ENCODE results near the gene HS6ST1.
"Not testable (repeated sequence)": the region's sequence is repeated elsewhere in the genome, so short reads cannot be mapped to it uniquely, and the experiment has no call there.

The HS6ST1 gene

DNA sequence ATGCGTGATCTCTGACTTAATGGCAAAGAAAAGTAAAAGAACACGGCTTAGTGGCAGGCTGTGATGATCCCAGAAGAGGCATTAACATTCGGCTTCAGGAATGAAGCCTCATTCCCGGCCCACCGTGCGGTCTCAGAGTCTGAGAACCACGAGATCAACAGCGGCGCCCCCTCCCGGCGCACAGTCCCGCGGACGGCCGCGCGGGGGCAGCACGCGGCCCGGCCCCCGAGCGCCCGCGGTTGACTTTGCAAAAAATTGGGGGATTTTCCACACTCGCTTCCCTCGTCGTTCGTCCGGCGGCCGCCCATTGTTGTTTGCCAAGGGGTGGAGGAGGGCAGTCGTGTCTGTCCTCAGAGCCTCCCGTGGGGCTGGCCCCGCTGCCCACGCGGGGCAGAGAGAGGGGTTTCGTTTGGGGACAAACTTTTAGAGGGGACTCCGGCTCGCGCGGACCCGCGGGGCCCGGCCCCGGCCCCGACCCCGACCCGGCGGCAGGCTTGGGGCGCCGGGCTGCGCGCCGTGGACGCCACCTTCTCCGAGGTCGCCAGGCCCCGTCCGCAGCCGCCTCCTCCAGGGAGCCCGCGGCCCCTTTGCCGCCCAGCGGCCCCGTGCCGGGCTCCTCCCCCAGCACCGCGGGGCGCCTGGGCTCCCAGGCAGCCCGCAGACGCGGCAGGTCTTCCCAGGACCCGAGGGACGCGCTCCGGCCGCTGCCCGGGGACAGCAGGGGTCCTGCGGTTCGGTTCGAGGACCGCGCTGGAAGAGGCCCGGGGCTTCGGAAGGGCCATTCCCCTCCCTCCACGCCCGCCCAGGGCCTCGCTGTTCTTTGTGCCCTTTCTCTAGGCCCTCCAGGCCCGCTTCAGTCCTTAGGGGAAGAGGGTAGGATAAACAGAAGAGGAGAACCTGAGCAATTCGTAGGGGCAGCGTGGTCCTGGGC lies 3.4 kb upstream of the HS6ST1 start:
- DNase-seq, result peak; percentile 53 to 79 (median 68)

DNA sequence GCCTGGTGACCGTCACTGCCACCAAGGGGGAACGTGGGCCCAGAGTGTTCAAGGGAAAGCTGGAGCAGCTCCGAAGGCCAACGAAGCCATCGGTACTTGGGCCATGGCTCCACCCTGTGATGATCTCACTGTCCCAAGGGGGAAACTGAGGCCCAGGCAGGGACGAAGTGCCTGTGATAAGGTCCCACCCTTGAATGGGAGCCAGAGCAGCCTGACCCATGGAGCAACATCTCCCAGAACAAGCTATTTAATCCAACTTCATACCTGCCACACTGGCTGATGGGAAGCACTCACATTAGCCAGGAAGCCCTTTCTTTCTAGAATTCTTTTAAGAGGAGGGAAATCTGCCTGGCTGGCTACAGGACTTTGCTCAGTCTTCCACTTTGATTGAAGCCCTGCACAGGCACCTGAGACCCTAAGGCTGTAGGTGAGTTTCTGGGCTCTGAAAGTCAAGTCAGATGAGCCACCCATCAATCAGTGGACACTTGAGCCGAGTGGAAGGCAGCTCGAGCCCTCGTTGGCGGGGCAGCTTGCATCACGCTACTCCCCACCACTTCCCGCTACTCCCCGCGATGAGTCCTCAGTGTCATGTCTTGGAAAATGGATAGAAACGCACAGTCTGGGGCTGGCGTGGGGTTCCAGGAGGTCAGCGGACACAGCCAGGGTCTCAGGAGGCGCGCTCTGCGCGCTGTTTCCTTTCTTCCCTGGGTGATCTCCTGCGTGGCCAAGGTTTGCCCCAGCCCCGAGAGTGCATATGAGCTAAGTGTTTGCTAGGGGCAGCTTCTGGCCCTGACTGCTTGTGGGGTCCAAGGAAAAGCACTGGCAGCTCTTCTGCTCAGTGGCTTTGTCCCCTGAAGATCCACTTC lies 2.5 kb upstream of the HS6ST1 start:
- DNase-seq, result no peak

DNA sequence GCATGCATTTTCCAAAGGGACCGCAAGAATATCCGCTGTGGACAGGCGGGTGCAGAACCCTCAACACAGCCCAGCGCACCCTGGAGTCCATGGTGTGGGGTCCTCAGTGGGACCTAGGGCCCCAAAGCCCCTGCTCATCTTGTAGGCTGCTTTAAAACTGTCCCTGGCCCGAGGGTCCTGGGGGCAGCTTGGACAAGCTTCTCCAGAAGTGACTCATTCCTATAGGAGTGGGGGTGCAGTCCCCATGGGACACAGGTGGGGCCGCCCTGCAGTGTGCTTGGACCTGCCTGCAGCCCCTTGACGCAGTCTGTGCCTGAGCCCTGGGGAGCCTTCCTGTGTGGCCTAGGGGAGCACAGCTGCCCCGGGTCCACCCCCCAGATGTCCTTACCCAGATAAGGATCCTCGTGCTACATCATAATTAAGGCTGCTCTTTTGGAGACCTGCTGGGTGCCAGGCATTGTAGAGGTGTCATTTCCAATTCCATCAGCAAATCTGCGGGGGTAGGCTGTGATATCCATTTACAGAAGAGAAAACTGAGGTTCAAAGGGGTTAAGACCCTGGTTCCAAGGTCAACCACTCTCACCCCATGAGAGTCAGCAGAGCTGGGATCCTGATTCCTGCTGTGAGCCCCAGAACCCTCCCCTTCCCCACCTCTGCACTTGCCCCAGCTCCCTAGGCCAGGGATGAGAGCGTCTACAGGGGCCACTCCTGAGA lies 1.7 kb upstream of the HS6ST1 start:
- DNase-seq, result no peak

DNA sequence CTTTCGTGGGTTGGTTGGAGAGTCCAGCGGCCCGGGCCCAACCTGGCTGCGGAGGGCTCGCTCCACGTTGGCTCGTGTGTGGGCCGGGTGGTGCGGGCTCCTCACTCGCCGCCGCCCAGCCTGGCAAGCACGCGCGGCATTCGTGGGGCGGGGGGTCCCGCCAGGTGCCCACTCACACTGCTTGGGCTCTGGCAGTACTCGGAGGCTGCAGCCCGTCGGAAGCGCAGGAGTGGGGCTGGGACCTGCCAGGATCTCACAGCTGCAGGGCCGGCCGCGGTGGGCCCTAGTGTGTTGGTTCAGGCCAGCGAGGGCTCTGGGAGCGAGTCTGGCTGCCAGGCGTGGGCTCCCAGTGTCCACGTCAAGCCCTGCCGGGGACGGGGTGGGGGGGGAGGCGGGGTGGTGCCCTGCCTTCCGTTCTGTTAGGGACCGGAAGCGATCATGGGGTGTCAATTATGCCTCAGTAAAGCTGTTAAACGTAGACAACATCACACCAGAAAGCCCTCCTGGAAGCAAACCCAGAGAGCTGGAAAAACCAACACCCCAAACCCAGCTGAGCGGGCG lies 1.0 kb upstream of the HS6ST1 start:
- DNase-seq, result no peak

DNA sequence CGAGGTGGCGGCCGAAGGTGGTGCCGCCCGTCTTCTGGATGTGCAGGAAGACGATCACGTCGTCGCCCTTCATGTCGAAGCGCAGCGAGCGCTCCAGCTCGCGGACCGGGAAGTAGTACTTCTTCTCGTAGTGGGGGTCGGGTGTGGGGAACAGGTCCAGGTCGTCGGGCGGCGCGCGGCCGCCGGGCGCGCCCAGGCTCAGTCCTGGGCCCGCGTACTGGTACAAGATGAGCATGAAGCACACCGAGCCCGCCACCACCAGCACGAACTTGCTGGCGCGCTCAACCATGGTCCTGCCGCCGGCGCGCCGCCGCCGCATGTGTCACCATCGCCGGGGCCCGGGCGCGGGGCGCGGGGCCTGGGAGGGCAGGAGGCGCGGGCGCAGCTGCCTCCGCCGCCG lies 423 bp downstream of the HS6ST1 start:
- DNase-seq, result not testable (repeated sequence)

DNA sequence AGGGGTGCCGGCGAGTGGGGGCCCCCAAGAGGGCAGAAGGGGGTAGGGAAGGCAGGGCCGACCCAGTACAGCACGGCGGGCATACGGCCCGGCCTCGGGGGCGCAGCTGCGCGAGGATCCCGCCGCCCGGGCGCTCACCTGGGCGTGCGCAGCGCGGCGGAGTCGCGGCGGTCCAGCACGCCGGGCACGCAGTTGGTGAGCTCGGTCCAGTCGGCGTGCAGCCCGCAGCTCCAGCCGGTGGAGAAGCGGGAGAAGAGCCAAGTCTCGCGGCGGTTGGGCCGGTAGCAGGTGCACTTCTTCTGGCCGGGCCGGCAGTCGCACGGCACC lies 806 bp downstream of the HS6ST1 start:
- not testable (repeated sequence) for DNase-seq

DNA sequence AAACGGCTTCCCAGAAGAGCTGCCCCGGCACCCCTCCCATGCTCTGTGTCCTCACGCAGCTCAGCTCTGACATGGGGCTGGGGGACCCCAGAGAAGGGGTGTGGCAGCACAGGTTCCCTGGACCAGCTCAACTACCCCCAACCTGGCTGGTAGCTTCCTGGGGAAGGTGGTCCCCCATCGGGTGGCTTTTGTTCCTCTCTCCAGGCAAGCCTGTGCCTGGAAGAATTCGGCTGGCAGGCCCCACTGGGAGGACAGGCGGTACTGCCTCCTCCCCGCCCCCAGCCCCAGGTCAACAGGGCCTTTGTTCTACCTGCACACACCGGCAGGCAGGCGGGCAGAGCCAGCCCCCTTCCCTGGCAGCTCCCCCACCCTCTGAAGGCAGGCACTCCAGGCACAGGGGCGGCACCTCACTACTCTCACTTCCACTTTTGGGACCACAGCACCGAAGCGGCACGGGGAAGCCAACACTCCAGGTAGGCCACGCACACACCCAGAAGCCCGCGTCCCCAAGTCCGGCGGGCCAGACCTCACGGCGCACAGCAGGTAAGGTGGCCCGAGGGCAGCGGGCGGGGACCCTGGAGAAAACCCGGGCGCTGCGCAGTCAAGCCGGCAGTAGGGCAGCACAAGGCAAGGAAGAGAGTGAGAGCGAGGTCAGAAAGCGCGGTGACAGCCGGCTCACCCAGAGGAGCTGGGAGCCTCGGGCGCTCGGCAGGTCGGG lies 1.3 kb downstream of the HS6ST1 start:
- no peak for DNase-seq

DNA sequence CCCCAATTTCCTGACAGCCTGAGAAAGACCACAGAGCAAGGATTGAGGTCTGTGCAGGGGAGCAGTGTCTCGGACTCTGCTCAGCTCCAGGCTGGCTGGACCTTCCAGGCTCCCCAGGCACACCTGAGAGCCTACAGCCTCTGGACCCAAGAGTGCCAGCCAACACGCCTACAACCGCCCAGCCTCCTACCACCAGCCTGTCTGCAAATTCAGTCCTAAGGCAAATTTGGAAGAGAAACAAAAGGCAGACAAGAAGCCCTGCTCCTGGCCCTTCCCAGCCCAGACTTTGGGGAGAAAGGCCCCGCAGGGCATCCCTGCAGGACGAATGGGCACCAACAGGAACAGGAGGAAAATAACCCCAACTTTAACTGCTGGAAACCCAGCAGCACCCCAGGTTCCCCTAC lies 1.9 kb downstream of the HS6ST1 start:
- DNase-seq, result no peak

DNA sequence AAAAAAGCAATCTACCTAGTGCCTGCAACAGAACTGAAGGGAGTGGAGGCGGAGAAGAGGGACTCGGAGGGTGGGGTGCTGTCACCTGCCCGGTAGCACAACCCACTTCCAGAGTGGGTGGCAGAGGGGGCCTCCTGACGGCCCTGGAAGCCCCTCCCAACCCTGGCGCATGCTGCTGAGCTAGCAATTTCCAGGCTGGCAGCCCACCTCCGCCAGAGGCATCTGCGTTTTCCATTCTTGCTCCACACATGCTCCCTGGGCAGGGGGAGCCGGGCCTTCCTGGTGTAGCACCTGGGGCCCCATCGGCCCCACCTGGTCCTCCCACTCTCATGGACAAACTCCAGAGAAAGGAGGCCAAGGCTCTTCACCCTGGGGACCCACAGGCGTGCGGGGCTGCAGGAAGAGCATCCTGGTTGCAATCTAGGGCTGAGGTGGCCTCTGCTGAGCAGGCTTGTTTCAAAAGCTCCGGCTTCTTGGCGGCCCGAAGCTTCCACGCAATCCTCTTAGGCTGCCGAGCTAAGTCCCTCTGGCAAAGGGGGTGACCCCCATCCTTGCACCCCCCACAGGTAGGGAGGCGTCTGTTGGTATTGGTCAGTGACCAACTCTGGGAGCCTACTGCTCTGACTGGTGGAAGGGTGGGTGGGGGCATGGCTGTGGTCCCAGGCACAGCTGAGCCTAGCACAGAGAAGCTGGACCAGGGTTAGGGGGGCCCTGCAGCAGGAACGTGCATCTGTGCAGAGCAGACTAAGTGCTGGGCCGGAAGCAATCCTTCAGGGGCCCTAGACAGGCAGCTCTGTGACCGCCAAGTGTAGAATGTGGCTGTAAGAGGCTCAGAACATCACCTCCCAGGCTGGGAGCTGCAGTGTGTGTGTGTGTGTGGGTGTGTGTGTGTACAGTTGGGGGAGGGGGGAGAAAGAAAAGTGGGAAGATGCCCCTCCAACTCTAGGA lies 2.6 kb downstream of the HS6ST1 start:
- no peak for DNase-seq

DNA sequence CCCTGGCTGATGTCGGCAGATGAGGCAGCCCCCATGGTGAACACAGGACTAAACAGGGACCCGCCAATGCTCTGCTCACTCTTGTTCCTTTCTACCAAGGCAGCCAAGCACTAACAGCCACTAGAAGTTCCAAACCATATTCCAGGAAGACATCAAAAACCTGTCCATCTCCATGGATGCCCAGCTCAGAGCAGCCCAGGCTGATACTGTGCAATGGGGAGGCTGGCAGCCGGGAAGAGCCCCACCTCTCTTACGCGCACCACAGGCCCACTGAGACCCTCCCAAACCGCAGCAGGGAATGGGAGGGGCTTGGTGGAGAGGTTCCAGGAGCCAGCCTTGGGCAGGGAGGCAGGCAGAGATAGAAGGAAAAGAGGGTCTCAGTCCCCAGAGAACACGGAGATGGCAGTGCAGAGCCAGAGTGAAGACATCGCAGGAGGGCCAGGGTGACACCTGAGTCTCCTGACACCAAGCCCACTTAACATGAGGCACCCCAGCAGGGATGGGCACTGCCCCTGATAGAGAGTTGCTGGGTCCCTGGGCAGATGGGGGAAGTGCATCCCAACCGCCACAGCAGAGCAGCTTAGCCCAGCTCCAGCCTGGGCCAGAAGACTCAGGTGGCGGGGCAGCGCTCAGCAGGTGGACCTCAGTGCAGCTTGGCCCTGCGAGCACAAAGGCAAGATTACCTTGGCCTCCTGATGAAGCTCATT lies 3.4 kb downstream of the HS6ST1 start:
- DNase-seq, result no peak

DNA sequence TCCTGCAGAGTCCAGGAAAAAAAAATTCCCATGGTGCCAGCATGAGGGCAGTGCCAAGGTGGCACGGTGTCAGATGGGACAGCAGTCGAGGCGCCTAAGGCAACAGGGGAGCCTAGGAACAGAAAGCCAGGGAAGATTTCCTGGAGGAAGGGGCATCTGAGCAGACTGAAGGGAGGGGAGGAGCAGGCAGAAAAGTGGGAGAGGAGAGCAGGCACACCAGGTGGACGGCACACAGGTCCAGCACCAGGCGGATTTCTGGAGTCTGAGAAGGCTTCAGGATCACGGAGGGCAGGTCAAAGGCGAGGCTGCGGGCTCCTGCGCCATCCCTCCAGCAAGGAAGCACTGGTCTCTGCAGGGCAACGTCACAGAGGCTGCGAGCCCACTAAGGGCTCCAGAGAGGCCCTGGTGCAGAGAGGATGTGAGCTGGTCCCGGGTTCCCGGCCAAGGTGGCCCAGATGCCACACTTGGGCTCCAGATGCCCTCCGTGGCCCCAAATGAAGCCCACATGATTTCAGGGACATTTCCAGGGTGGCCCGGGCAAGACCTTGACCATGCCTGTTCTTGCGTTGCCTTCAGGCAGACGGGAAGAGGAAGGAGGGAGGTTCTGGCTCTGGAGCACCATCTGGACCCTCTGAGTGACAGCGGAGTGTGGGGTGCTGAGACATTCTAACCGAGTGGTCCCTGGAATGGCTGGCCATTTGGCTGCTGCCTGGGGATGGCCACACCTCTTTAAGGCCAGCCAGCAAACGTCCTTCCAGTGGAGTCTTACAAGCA lies 4.1 kb downstream of the HS6ST1 start:
- no peak for DNase-seq

DNA sequence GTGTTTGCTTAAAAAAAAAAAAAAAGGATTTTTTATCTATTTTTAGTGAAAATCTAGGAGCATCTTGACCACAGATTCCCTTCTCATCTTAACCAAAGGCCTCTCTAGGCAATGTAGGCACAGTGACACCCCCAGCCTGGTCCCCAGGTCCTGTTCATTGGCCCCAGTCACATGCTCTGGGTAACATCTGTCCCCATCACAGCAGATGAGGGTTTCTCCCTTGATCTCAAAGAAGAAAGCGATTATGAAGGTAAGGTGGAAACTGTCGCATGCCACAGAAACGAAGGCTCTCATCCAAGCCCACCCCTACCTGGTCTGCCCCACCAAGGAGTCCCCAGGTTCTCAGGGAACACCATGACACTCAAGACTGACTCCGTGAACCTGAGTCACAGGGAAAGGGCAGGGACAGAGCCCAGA lies 4.7 kb downstream of the HS6ST1 start:
- no peak for DNase-seq

DNA sequence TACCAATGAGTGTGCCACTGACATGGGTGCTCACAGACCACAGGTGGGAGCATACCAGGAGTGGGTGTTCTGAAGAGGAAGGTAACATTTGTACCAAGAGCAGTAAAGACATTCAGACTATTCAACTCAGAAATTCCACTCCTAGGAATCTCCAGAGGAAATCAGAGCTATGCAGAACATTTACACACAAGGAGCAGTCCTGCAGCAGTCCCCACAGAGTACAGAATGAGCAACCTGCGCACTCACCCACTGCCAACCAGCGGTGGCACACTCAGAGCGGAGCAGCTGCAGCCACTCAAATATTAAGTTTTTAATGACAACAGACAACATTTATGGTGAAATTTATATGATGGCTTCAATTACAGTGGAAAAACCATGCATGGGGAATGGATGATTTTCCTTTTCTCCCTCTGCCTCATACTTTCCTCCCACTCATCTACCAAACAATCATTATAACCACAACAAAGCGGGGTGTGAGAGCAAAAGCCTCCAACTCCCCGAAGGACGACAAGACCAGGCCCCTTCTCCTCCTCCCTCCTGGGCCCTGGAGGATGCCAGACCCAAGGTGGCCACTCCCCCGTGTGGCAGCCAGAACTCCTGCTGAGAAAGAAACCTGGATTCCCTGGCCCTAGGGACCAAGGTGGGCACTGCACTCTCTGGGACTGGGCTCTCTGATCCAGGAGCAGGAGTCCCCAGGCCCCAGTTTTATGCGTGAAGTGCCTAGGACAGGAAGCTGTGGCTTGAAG lies 5.4 kb downstream of the HS6ST1 start:
- no peak for DNase-seq

DNA sequence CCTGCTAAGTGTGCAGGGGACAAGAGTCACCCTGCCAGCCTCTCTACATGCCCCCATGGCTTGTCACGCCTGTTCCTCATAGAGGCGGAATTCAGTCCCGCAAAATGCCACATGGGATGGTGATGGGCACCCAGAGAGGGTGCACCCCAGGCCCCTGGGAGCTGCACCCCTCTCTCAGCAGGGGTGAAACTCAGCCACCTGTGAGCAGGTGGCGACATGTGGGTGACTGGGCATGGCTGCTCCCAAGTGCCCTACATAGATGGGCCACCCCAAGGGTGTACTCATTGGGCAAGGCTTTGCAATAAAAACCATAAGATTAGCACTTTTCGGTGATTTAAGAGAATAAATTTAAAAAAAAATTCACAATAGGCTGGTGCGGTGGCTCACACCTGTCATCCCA lies 6.3 kb downstream of the HS6ST1 start:
- DNase-seq, result no peak

DNA sequence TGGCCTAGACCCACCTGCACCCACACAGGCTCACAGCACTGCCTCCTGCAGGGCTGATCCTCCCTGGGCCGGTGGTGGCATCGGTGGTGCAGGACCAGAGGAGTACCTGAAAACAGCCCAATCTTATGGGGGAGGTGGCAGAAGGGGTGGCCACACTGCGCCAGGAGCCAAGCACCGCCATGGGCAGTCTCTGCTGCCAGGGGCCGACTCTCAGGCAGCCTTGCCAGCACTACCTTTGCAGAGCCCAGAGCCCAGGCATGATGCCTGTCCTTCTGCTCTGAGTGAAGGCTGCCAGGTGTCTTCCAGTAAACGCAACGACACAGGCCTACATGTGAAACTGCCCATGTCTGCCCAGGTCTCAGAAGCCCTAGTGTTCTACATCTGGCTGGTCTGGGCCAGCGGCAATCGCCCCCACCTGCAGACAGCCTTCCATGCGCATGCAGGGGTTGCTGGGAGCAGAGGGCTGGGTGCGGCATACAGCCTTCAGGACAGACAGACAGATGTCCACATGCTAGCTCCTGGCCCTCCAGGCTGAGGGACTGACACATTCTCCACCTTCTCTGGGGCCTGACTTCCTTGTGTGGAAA lies 6.8 kb downstream of the HS6ST1 start:
- DNase-seq, result no peak

DNA sequence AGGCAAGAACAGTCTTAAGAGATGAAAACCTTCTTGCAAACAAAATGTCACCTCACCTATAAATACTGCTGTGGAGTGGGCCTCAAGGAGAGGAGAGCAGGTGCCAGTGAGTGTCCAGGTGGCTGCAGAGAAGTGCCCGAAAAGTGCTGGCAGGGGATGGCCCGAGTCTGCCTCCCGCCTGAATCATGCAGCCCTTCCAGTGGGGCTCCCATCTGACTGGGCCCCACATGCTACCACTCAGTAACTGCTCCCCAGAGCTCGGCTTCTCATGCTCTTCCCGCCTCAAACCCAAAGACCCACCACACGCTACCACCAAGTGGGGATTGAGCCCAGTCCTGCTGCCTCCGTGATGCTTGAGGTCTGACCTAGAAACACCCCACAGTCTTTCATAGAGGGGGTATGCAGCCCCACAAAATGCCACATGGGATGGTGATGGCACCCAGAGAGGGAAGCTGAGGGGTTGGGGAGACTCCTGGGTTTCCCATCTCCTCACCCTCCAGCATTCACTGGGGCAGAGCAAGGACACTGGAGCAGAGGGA lies 7.4 kb downstream of the HS6ST1 start:
- DNase-seq, result no peak

DNA sequence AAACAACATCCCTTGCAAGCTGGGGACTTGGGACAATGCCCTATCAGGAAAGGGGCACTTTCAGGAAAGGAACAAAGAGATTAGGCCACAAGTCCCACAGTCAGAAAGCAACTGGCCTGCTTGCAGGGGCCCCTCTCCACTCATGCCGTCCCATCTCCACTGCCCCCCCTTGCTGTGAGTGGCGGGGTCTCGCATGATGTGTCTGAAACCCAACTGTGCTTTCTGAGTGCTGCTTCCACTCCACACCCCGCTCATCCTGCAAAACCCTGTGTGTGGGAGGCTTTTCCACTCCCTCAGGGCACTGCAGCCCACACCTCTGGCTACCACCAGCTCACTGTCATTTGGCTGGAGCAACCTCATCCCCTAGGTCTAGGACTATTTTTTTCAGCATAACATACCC lies 7.9 kb downstream of the HS6ST1 start:
- DNase-seq, result no peak

DNA sequence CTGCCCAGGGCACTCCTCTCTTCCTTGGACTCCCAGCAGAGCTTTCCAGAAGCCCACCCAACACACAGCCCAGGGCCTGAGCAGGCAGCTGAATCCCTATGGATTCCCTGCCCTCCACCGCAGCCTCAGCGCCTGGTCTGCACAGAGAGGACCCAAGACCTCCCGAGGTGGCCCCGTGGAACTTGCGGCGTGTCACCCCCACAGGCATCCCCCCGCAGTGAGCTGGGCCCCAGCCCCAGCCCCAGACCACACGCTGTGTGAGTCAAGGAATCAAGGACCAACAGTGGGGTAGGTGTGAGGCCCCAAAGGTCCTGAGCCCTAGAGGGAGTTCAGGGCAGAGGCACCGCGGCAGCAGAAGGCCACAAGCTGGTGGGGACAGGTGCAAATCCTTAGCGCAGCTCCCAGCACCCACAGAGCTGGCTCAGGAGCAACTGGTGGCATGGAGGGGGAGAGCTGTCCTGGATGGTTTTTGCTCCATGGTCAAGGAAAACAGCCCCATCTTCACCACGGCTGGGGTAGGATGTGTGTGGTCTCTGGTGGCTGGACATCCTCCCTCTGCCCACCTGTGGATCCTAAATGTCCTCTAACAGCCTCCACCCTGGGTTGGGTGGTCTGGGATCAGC lies 8.5 kb downstream of the HS6ST1 start:
- DNase-seq, result no peak

Measured in activated naive CD4-positive, alpha-beta T cell (primary cell).